Panc1 (cell line): ENCODE data around the gene CDC7.

Experiments
- CTCF ChIP-seq: fragments of 450-650 bp; IDR thresholded peaks from 2 replicates; pipeline ENCODE4 v1.5.1; 2017; ENCODE audit warnings: mild to moderate bottlenecking
- POLR2AphosphoS5 ChIP-seq: IDR thresholded peaks from 2 replicates; pipeline ENCODE4 v1.6.1; 2012; ENCODE audit warnings: mild to moderate bottlenecking, low read depth, low read length, moderate library complexity
- SIN3A ChIP-seq: IDR thresholded peaks from 2 replicates; pipeline ENCODE4 v1.6.1; 2012; ENCODE audit warnings: low read depth, mild to moderate bottlenecking, low read length, moderate library complexity, borderline replicate concordance; ENCODE audit not compliant: insufficient read depth

- TF ChIP-seq POLR2AphosphoS5 (no peak), CTCF (no peak), SIN3A (no peak)
Observed at GRCh38 chr1:91548376-91549040, 47.9 kb downstream of the CDC7 start.
